ENCODE data around the gene FUNDC1. TPM values are rescaled to one million over a fixed set of nuclear protein-coding genes. Genes with fewer than 3 reads are reported as not detected.

The FUNDC1 gene
- total and polyA plus RNA-seq, 2 of the 4 experiments (the other 2 are of a cell fraction) = 8.6 to 13.1 TPM

DNA sequence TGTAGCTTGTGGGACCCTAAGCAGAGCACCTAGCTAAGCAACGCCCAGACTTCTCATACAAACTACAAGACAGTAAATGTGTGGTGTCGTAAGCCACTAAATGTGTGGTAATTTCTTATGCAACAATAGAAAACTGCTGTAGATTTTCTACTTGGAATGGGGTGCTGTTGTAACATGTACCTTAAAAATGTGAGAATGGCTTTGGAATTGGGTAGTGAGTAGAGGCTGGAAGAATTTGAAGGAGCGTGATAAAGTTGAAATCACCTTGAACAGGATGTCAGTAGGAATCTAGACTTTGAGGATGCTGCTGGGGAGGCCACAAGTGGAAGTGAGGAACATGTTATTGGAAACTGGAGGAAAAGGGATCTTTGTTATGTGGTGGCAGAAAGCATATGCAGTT, 43.2 kb upstream of the FUNDC1 start:
- TF ChIP-seq CHD1 (IDR thresholded peaks at IDR 0.05; ENCODE audit: low read depth, low read length) (no peak), RAD21 (IDR thresholded peaks at IDR 0.05; ENCODE audit: low read length) (no peak), ELK1 (IDR thresholded peaks at IDR 0.05; ENCODE audit: borderline replicate concordance, low read depth, low read length) (no peak), CEBPB (IDR thresholded peaks at IDR 0.05; ENCODE audit: low read depth, low read length) (no peak), USF2 (IDR thresholded peaks at IDR 0.05; ENCODE audit: low read depth, low read length) (no peak), FOS (IDR thresholded peaks at IDR 0.05; ENCODE audit: low read depth, low read length) (no peak), MAZ (IDR thresholded peaks at IDR 0.05; ENCODE audit: borderline replicate concordance, low read depth, low read length) (no peak), SMC3 (IDR thresholded peaks at IDR 0.05; ENCODE audit: low read depth, low read length) (no peak), MXI1 (IDR thresholded peaks at IDR 0.05; ENCODE audit: borderline replicate concordance, low read depth, low read length) (no peak), POLR2A (IDR thresholded peaks at IDR 0.05; ENCODE audit: low read depth, low read length) (no peak), MAFK (IDR thresholded peaks at IDR 0.05; ENCODE audit: low read depth, low read length) (no peak), RCOR1 (IDR thresholded peaks at IDR 0.05; ENCODE audit: insufficient replicate concordance, low read length) (no peak)
- H2AK5ac ChIP-seq (ENCODE audit: low read depth, low read length) = no peak overlapping the region
- H4K20me1 ChIP-seq (ENCODE audit: insufficient read depth, low read length) = no peaks in the 10 kb centered on the region
- dilution Hi-C loops (cut with HindIII; ENCODE audit: low sequenced_read_pairs, unreplicated experiment) (no loop called here), in situ Hi-C loops (cut with MboI; ENCODE audit: low sequenced_read_pairs) (no loop called here), intact Hi-C loops (cut with micrococcal nuclease) (no loop called here)
- H2BK5ac ChIP-seq (ENCODE audit: low read depth, low read length, poor library complexity, severe bottlenecking) = no peak overlapping the region
- H3K18ac ChIP-seq (ENCODE audit: low read depth, low read length) = no peak overlapping the region
- no peak overlapping the region for H3K4me3 ChIP-seq (ENCODE audit: insufficient read depth, low read depth, low read length)
- H3K27me3 ChIP-seq (ENCODE audit: control insufficient read depth, insufficient read depth, low read length) = no peaks in the 10 kb centered on the region
- no peaks in the 10 kb centered on the region for H3K9me3 ChIP-seq (ENCODE audit: control insufficient read depth, insufficient read depth, low read length)
- no peak overlapping the region for H3K14ac ChIP-seq (replicated peaks; ENCODE audit: low read depth, low read length)
- no peaks in the 10 kb centered on the region for H3K9me1 ChIP-seq (ENCODE audit: insufficient read depth, low read length)
- WGBS, 2 experiments (ENCODE audit: extremely low coverage in 2 of 2, insufficient read length in 1 of 2) = 67% methylated on average over 1 of the region's 3 CpGs; no CpG with 5 or more reads in 1 of the 2 experiments
- no peak overlapping the region for H3K9ac ChIP-seq (ENCODE audit: low read depth, low read length)
- ChIA-PET CTCF (no interaction called here), POLR2A (ENCODE audit: unreplicated experiment) (no interaction called here)
- no peak overlapping the region for H2AK9ac ChIP-seq (replicated peaks; ENCODE audit: low read depth, low read length, poor library complexity)
- no peak overlapping the region for H4K91ac ChIP-seq (ENCODE audit: insufficient read depth, low read depth, low read length)
- no peak overlapping the region for H2BK15ac ChIP-seq (ENCODE audit: low read depth, low read length)
- no TSS peak for BruUV-seq (replicated peaks)
- H3K4me1 ChIP-seq (ENCODE audit: control insufficient read depth, insufficient read depth, low read length) = no peaks in the 10 kb centered on the region
- no peak overlapping the region for H3K4me2 ChIP-seq (ENCODE audit: low read depth, low read length)
- no peak for DNase-seq
- H3K23ac ChIP-seq (ENCODE audit: low read depth, low read length) = no peak overlapping the region
- no peaks in the 10 kb centered on the region for H3K79me1 ChIP-seq (ENCODE audit: low read depth in 1 of 2, low read length in 2 of 2)
- H3K36me3 ChIP-seq (ENCODE audit: control insufficient read depth, insufficient read depth, low read length) = no peaks in the 10 kb centered on the region
- H2BK120ac ChIP-seq (ENCODE audit: low read depth, low read length) = no peak overlapping the region
- no peak overlapping the region for H3K27ac ChIP-seq (ENCODE audit: insufficient read depth, low read length)
- H4K5ac ChIP-seq (ENCODE audit: low read depth, low read length) = no peak overlapping the region
- H3K4ac ChIP-seq (ENCODE audit: low read depth, low read length) = no peak overlapping the region
- no peak overlapping the region for H2AFZ ChIP-seq (replicated peaks; ENCODE audit: low read length, poor library complexity)
- H2BK20ac ChIP-seq (ENCODE audit: low read depth, low read length) = no peak overlapping the region
- no peak for ATAC-seq (ENCODE audit: low read depth)
- H4K8ac ChIP-seq (ENCODE audit: low read depth in 2 of 2, low read length in 2 of 2) = no peak overlapping the region
- H3K56ac ChIP-seq (ENCODE audit: extremely low read depth, insufficient read depth, low read length) = no peak overlapping the region
